GM06990 (cell line): Measurements from ENCODE around the gene CPLANE1.

Experiments
- DNase-seq: peaks from one replicate; pipeline ENCODE4 v3.0.0-alpha.2; 2011; ENCODE audit not compliant: insufficient read length; ENCODE audit errors: extremely low read depth
- H3K27me3 ChIP-seq: replicated peaks from 2 replicates; pipeline ENCODE4 v1.6.0; 2011; ENCODE audit warnings: low read length; ENCODE audit not compliant: control insufficient read depth, insufficient read depth
- H3K36me3 ChIP-seq: 2 replicates; pipeline ENCODE4 v1.5.1; 2011; ENCODE audit warnings: low read length; ENCODE audit not compliant: control insufficient read depth, insufficient read depth
- H3K4me3 ChIP-seq: replicated peaks from 2 replicates; pipeline ENCODE4 v1.5.1; 2011; ENCODE audit warnings: low read depth, mild to moderate bottlenecking, control low read depth, low read length
- CTCF ChIP-seq: IDR thresholded peaks from 2 replicates; pipeline ENCODE4 v1.5.1; 2011; ENCODE audit warnings: low read length, control low read depth, mild to moderate bottlenecking, inconsistent platforms; ENCODE audit not compliant: insufficient read depth, poor library complexity, severe bottlenecking

Gene CPLANE1

GRCh38 chr5:37077146-37077545 lies 172.0 kb downstream of the CPLANE1 start:
- TF ChIP-seq CTCF, result no peak
- DNase-seq, result no peak
- no peaks in the 10 kb centered on the region for H3K36me3 ChIP-seq
- no peak overlapping the region for H3K4me3 ChIP-seq
- no peaks in the 10 kb centered on the region for H3K27me3 ChIP-seq

- Histone ChIP-seq H3K4me3 (no peak overlapping the region), H3K36me3 (no peaks in the 10 kb centered on the region), H3K27me3 (no peaks in the 10 kb centered on the region)
- TF ChIP-seq CTCF, result no peak
- DNase-seq, result no peak
Measured at GRCh38 chr5:37075399-37075950, 173.7 kb downstream of the CPLANE1 start.

GRCh38 chr5:37071901-37072581 lies 177.1 kb downstream of the CPLANE1 start:
- Histone ChIP-seq H3K36me3 (no peaks in the 10 kb centered on the region), H3K4me3 (no peak overlapping the region), H3K27me3 (no peaks in the 10 kb centered on the region)
- no peak for DNase-seq
- TF ChIP-seq CTCF, result no peak

GRCh38 chr5:37071487-37071886 lies 177.7 kb downstream of the CPLANE1 start:
- no peak for TF ChIP-seq CTCF
- no peak for DNase-seq

GRCh38 chr5:37064442-37064841 lies 184.7 kb downstream of the CPLANE1 start:
- TF ChIP-seq CTCF, result no peak
- H3K4me3 ChIP-seq, result no peak overlapping the region
- H3K36me3 ChIP-seq, result peaks cover 6% of the 10 kb centered on the region
- no peak for DNase-seq
- H3K27me3 ChIP-seq, result no peaks in the 10 kb centered on the region

More at GRCh38 chr5:37071487-37071886, 177.7 kb downstream of the CPLANE1 start:
- Histone ChIP-seq H3K36me3 (no peaks in the 10 kb centered on the region), H3K4me3 (no peak overlapping the region), H3K27me3 (no peaks in the 10 kb centered on the region)
